HepG2 (cell line): Measurements from ENCODE around the gene CTSA. TPM values are rescaled to one million over a fixed set of nuclear protein-coding genes. Genes with fewer than 3 reads are reported as not detected.

Source experiments
- ATF2 ChIP-seq: sonication (generic); formaldehyde crosslinking; IDR thresholded peaks from 2 replicates; pipeline ENCODE4 v1.4.0; 2020; ENCODE audit warnings: missing genetic modification reagents
- GLI4 ChIP-seq: sonication (generic); formaldehyde crosslinking; IDR thresholded peaks from 2 replicates; pipeline ENCODE4 v1.5.1; 2020; ENCODE audit warnings: missing genetic modification reagents, mild to moderate bottlenecking, moderate library complexity, borderline replicate concordance
- HNRNPL ChIP-seq: fragments of 200-400 bp; formaldehyde crosslinking; IDR thresholded peaks from 2 replicates; pipeline ENCODE4 v1.6.1; 2017; ENCODE audit warnings: mild to moderate bottlenecking, low read depth, low read length
- MIXL1 ChIP-seq: IDR thresholded peaks from 2 replicates; pipeline ENCODE4 v1.6.1; 2016
- ONECUT2 ChIP-seq: sonication (generic); formaldehyde crosslinking; IDR thresholded peaks from 2 replicates; pipeline ENCODE4 v1.4.0; 2020; ENCODE audit warnings: missing genetic modification reagents
- POLR2AphosphoS5 ChIP-seq: IDR thresholded peaks from 2 replicates; pipeline ENCODE4 v1.6.1; 2012; ENCODE audit warnings: low read depth, low read length
- SALL2 ChIP-seq: sonication (generic); formaldehyde crosslinking; IDR thresholded peaks from 2 replicates; pipeline ENCODE4 v1.8.1; 2023; ENCODE audit warnings: mild to moderate bottlenecking, missing genetic modification reagents, inconsistent platforms
- TFDP1 ChIP-seq: IDR thresholded peaks from 2 replicates; pipeline ENCODE4 v1.6.1; 2016; ENCODE audit warnings: missing compliant biosample characterization, missing genetic modification reagents, borderline replicate concordance
- ZFP41 ChIP-seq: sonication (generic); formaldehyde crosslinking; IDR thresholded peaks from 2 replicates; pipeline ENCODE4 v1.4.0; 2020; ENCODE audit warnings: mild to moderate bottlenecking, missing genetic modification reagents, borderline replicate concordance
- ZMYM4 ChIP-seq: sonication (generic); formaldehyde crosslinking; IDR thresholded peaks from 2 replicates; pipeline ENCODE4 v1.8.1; 2023; ENCODE audit warnings: mild to moderate bottlenecking, missing genetic modification reagents
- ZNF232 ChIP-seq: sonication (generic); formaldehyde crosslinking; IDR thresholded peaks from 2 replicates; pipeline ENCODE4 v1.4.0; 2020; ENCODE audit warnings: missing genetic modification reagents, borderline replicate concordance
- ZNF251 ChIP-seq: sonication (generic); formaldehyde crosslinking; IDR thresholded peaks from 2 replicates; pipeline ENCODE4 v1.9.0; 2021; ENCODE audit warnings: mild to moderate bottlenecking, missing genetic modification reagents
- ZNF839 ChIP-seq: sonication (generic); formaldehyde crosslinking; IDR thresholded peaks from 2 replicates; pipeline ENCODE4 v1.4.0; 2020; ENCODE audit warnings: missing genetic modification reagents, mild to moderate bottlenecking, borderline replicate concordance
- ZNF891 ChIP-seq: sonication (generic); formaldehyde crosslinking; IDR thresholded peaks from 2 replicates; pipeline ENCODE4 v1.5.0; 2020; ENCODE audit warnings: mild to moderate bottlenecking, missing genetic modification reagents
- polyA plus RNA-seq, 8 experiments: library from polyadenylated mRNA; depleted of rRNA in 3 of 8; stranded (reverse) in 7 of 8; unstranded in 1 of 8; fragments of >200 nt; fragmentation: Illumina TruSeq in 4 of 8; extraction: Trizol in 4 of 8; gene quantifications; 2 replicates each; pipeline versions ENCODE4 v1.2.1 to v1.2.3, GENCODE V29; 2011 to 2016; ENCODE audit warnings: low read depth in 4 of 8, missing spikeins in 1 of 8, mixed read lengths in 1 of 8; ENCODE audit not compliant: insufficient read depth in 1 of 8
- total RNA-seq, 5 experiments: library from RNA; depleted of rRNA; stranded (reverse); fragments of >200 nt; fragmentation: Illumina TruSeq; extraction: Trizol; gene quantifications; 2 replicates each; pipeline ENCODE4 v1.2.3, GENCODE V29; 2016; ENCODE audit warnings: low read depth in 1 of 5
- TF ChIP-seq, protein P1 (sequence below): sonication (generic); formaldehyde crosslinking; IDR thresholded peaks from 2 replicates; pipeline ENCODE4 v1.5.0; 2020; ENCODE audit warnings: mild to moderate bottlenecking, missing genetic modification reagents
- TF ChIP-seq, protein P2 (sequence below): sonication (generic); formaldehyde crosslinking; IDR thresholded peaks from 2 replicates; pipeline ENCODE4 v1.4.0; 2020; ENCODE audit warnings: missing genetic modification reagents
- TF ChIP-seq, protein P3 (sequence below): sonication (generic); formaldehyde crosslinking; IDR thresholded peaks from 2 replicates; pipeline ENCODE4 v1.5.0; 2020; ENCODE audit warnings: mild to moderate bottlenecking, low read depth, missing genetic modification reagents, borderline replicate concordance
- TF ChIP-seq, protein P4 (sequence below): sonication (generic); formaldehyde crosslinking; IDR thresholded peaks from 2 replicates; pipeline ENCODE4 v1.4.0; 2020; ENCODE audit warnings: mild to moderate bottlenecking, missing genetic modification reagents, borderline replicate concordance

CTSA gene
- total and polyA plus RNA-seq, 2 of the 13 experiments (the other 11 are each of a cell fraction or from before 2014, with no cell fraction given) = 202 to 231 TPM

DNA sequence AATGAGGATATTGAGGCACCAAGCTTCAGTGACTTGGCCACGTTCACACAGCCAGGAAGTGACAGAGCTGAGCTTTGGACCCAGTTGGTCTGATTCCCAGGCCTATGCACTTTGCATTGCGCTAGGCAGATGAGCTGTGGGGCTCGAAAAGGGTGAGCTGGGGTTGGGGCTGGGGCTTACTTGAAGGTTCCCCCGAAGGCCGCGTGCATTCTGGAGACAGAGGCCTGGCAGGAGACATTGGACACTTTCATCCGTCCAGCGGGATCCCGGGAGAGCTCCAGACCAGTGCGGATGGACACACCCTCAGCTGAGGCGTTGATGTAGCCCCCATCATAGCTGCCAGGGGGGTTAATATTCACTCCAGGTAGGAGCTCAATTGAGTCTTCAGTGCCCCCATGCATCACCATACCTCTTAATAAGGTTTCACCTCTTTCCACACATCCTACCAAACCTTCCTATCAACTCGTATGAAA lies 18.2 kb downstream of the CTSA start (continued):
- TF ChIP-seq ZNF891 (CRISPR knock-in tag) (no peak; the same call in 1 of the 2 replicates), ZNF839 (no peak), ZNF251 (no peak), POLR2AphosphoS5 (peak; percentile 68), ONECUT2 (no peak), ZMYM4 (CRISPR knock-in tag) (peak; percentile 68), ZFP41 (CRISPR knock-in tag) (no peak), SALL2 (CRISPR knock-in tag) (0 out of 2 replicates have a peak, but pooled peaks have one; percentile 59), ATF2 (CRISPR knock-in tag) (no peak), HNRNPL (no peak), MIXL1 (CRISPR knock-in tag) (peak; percentile 59; the same call in 1 of the 2 replicates), TFDP1 (CRISPR knock-in tag) (peak; percentile 12; the same call in 1 of the 2 replicates), ZNF232 (CRISPR knock-in tag) (peak; percentile 54; the same call in 1 of the 2 replicates), GLI4 (no peak)
- TF ChIP-seq, protein P1, sequence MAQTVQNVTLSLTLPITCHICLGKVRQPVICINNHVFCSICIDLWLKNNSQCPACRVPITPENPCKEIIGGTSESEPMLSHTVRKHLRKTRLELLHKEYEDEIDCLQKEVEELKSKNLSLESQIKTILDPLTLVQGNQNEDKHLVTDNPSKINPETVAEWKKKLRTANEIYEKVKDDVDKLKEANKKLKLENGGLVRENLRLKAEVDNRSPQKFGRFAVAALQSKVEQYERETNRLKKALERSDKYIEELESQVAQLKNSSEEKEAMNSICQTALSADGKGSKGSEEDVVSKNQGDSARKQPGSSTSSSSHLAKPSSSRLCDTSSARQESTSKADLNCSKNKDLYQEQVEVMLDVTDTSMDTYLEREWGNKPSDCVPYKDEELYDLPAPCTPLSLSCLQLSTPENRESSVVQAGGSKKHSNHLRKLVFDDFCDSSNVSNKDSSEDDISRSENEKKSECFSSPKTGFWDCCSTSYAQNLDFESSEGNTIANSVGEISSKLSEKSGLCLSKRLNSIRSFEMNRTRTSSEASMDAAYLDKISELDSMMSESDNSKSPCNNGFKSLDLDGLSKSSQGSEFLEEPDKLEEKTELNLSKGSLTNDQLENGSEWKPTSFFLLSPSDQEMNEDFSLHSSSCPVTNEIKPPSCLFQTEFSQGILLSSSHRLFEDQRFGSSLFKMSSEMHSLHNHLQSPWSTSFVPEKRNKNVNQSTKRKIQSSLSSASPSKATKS = no peak
- TF ChIP-seq, protein P2, sequence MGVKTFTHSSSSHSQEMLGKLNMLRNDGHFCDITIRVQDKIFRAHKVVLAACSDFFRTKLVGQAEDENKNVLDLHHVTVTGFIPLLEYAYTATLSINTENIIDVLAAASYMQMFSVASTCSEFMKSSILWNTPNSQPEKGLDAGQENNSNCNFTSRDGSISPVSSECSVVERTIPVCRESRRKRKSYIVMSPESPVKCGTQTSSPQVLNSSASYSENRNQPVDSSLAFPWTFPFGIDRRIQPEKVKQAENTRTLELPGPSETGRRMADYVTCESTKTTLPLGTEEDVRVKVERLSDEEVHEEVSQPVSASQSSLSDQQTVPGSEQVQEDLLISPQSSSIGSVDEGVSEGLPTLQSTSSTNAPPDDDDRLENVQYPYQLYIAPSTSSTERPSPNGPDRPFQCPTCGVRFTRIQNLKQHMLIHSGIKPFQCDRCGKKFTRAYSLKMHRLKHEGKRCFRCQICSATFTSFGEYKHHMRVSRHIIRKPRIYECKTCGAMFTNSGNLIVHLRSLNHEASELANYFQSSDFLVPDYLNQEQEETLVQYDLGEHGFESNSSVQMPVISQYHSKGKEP (CRISPR knock-in tag) = no peak
- TF ChIP-seq, protein P3, sequence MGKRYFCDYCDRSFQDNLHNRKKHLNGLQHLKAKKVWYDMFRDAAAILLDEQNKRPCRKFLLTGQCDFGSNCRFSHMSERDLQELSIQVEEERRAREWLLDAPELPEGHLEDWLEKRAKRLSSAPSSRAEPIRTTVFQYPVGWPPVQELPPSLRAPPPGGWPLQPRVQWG (CRISPR knock-in tag) = no peak
- TF ChIP-seq, protein P4, sequence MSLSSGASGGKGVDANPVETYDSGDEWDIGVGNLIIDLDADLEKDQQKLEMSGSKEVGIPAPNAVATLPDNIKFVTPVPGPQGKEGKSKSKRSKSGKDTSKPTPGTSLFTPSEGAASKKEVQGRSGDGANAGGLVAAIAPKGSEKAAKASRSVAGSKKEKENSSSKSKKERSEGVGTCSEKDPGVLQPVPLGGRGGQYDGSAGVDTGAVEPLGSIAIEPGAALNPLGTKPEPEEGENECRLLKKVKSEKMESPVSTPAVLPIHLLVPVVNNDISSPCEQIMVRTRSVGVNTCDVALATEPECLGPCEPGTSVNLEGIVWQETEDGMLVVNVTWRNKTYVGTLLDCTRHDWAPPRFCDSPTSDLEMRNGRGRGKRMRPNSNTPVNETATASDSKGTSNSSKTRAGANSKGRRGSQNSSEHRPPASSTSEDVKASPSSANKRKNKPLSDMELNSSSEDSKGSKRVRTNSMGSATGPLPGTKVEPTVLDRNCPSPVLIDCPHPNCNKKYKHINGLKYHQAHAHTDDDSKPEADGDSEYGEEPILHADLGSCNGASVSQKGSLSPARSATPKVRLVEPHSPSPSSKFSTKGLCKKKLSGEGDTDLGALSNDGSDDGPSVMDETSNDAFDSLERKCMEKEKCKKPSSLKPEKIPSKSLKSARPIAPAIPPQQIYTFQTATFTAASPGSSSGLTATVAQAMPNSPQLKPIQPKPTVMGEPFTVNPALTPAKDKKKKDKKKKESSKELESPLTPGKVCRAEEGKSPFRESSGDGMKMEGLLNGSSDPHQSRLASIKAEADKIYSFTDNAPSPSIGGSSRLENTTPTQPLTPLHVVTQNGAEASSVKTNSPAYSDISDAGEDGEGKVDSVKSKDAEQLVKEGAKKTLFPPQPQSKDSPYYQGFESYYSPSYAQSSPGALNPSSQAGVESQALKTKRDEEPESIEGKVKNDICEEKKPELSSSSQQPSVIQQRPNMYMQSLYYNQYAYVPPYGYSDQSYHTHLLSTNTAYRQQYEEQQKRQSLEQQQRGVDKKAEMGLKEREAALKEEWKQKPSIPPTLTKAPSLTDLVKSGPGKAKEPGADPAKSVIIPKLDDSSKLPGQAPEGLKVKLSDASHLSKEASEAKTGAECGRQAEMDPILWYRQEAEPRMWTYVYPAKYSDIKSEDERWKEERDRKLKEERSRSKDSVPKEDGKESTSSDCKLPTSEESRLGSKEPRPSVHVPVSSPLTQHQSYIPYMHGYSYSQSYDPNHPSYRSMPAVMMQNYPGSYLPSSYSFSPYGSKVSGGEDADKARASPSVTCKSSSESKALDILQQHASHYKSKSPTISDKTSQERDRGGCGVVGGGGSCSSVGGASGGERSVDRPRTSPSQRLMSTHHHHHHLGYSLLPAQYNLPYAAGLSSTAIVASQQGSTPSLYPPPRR (CRISPR knock-in tag) = no peak; the same call in 1 of the 2 replicates
